DOHH2 (cell line): ENCODE data around the gene ZSCAN30.
A peak's percentile ranks its signal among the peaks of the same experiment; 100 is the strongest.

Source experiments
- H3F3A ChIP-seq: fragments of 200-600 bp; sonication (generic), shearing (Covaris generic); 2 replicates; pipeline ENCODE4 v1.6.0; 2016; ENCODE audit warnings: antibody characterized with exemption, mild to moderate bottlenecking; ENCODE audit not compliant: control insufficient read depth, insufficient read depth
- H3K27ac ChIP-seq: fragments of 200-600 bp; sonication (generic); 2 replicates; pipeline ENCODE4 v1.5.1; 2014; ENCODE audit warnings: low read depth, mild to moderate bottlenecking, low read length, moderate library complexity
- H3K27me3 ChIP-seq: fragments of 200-600 bp; sonication (generic); 2 replicates; pipeline ENCODE4 v1.6.1; 2014; ENCODE audit warnings: mild to moderate bottlenecking, low read length, mixed read lengths; ENCODE audit not compliant: control insufficient read depth
- H3K36me3 ChIP-seq: fragments of 200-600 bp; sonication (generic); 2 replicates; pipeline ENCODE4 v1.6.1; 2014; ENCODE audit warnings: mild to moderate bottlenecking, low read length, moderate library complexity, mixed read lengths; ENCODE audit not compliant: control insufficient read depth
- H3K4me1 ChIP-seq: fragments of 200-600 bp; sonication (generic); 2 replicates; pipeline ENCODE4 v1.6.1; 2014; ENCODE audit warnings: mild to moderate bottlenecking, low read length, mixed read lengths; ENCODE audit not compliant: control insufficient read depth
- H3K4me2 ChIP-seq: fragments of 200-600 bp; sonication (generic); 2 replicates; pipeline ENCODE4 v1.6.0; 2014; ENCODE audit warnings: mild to moderate bottlenecking, low read length, moderate library complexity
- H3K4me3 ChIP-seq: fragments of 200-600 bp; sonication (generic); 2 replicates; pipeline ENCODE4 v1.5.1; 2014; ENCODE audit warnings: mild to moderate bottlenecking, low read length, mixed read lengths
- H3K79me2 ChIP-seq: fragments of 200-600 bp; sonication (generic); 2 replicates; pipeline ENCODE4 v1.6.1; 2014; ENCODE audit warnings: mild to moderate bottlenecking, low read length, mixed read lengths; ENCODE audit not compliant: control insufficient read depth
- H3K9me2 ChIP-seq: fragments of 200-600 bp; sonication (generic); replicated peaks from 2 replicates; pipeline ENCODE4 v1.6.1; 2014; ENCODE audit warnings: mild to moderate bottlenecking, low read length, mixed read lengths; ENCODE audit not compliant: control insufficient read depth
- H3K9me3 ChIP-seq: fragments of 200-600 bp; sonication (generic); 2 replicates; pipeline ENCODE4 v1.6.1; 2014; ENCODE audit warnings: antibody characterized with exemption, low read length, mixed read lengths; ENCODE audit not compliant: control insufficient read depth, insufficient read depth
- H4K20me1 ChIP-seq: fragments of 200-600 bp; sonication (generic); 2 replicates; pipeline ENCODE4 v1.6.0; 2014; ENCODE audit warnings: low read depth, mild to moderate bottlenecking, antibody characterized with exemption, low read length, moderate library complexity; ENCODE audit not compliant: control insufficient read depth, insufficient read depth
- EZH2phosphoT487 ChIP-seq: fragments of 200-600 bp; sonication (generic); IDR thresholded peaks from 2 replicates; pipeline ENCODE4 v1.6.1; 2017; ENCODE audit warnings: borderline replicate concordance, mild to moderate bottlenecking, antibody characterized with exemption, low read length, moderate library complexity, mixed read lengths
- TF ChIP-seq, protein P1 (sequence below): fragments of 200-600 bp; sonication (generic); IDR thresholded peaks from one replicate; pipeline ENCODE4 v1.5.1; 2014; ENCODE audit warnings: antibody characterized with exemption, mild to moderate bottlenecking, low read depth, low read length; ENCODE audit not compliant: poor library complexity, severe bottlenecking

The ZSCAN30 gene

DNA sequence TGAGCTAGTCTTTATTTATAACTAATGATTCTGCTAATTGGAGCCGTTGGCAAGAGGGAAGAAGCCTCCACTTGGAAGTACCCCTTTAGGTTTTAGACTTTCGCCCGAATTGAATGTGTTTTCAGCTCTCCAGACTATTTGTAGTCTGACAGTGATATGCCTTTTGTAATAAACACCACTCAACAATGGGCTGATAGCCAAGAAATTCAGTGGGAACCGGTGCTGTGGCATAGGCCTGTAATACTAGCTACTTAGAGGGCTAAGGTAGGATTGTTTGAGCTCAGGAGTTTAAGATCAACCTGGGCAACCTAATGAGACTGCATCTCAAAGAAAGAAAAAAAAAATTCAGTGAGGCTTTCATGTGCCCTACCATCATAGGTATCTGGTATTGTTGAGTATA lies 13.6 kb upstream of the ZSCAN30 start:
- H3K79me2 ChIP-seq, result peaks cover 42% of the 10 kb centered on the region

DNA sequence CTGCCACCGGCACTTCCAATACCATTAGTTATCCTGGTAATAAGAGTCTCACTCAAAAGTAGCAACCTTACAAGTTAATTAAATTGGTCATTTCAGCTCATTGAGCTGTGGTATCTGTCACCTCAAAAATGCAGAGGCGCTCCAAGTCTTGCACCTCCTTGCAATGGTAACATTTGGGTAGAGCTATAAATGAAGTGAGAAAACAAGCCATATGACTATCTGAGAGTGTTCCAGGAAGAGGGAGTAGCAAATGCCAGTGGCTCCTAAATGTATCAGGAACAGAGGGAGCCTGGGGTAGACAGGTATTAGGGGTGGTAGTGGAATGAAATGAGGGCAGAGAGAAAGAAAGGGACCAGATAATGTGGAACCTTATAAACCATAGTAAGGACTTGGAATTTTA lies 6.0 kb upstream of the ZSCAN30 start:
- peaks cover 5% of the 10 kb centered on the region; the same call in 1 of the 2 replicates for H3K9me3 ChIP-seq
- no peaks in the 10 kb centered on the region for H3F3A ChIP-seq
- H4K20me1 ChIP-seq, result no peaks in the 10 kb centered on the region
- H3K4me1 ChIP-seq, result peaks cover 8% of the 10 kb centered on the region
- H3K79me2 ChIP-seq, result peaks cover 65% of the 10 kb centered on the region
- H3K36me3 ChIP-seq, result peaks cover 65% of the 10 kb centered on the region
- no peak overlapping the region for H3K4me3 ChIP-seq
- H3K4me2 ChIP-seq, result no peak overlapping the region
- H3K9me2 ChIP-seq, result no peaks in the 10 kb centered on the region
- TF ChIP-seq, protein P1, sequence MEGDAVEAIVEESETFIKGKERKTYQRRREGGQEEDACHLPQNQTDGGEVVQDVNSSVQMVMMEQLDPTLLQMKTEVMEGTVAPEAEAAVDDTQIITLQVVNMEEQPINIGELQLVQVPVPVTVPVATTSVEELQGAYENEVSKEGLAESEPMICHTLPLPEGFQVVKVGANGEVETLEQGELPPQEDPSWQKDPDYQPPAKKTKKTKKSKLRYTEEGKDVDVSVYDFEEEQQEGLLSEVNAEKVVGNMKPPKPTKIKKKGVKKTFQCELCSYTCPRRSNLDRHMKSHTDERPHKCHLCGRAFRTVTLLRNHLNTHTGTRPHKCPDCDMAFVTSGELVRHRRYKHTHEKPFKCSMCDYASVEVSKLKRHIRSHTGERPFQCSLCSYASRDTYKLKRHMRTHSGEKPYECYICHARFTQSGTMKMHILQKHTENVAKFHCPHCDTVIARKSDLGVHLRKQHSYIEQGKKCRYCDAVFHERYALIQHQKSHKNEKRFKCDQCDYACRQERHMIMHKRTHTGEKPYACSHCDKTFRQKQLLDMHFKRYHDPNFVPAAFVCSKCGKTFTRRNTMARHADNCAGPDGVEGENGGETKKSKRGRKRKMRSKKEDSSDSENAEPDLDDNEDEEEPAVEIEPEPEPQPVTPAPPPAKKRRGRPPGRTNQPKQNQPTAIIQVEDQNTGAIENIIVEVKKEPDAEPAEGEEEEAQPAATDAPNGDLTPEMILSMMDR, result no peak
- no peak for TF ChIP-seq EZH2phosphoT487
- no peaks in the 10 kb centered on the region for H3K27me3 ChIP-seq
- no peak overlapping the region for H3K27ac ChIP-seq

More for the DNA sequence above, 13.6 kb upstream of the ZSCAN30 start:
- Histone ChIP-seq H3K4me1 (no peaks in the 10 kb centered on the region), H3K36me3 (peaks cover 83% of the 10 kb centered on the region), H3K27me3 (no peaks in the 10 kb centered on the region), H3K9me2 (no peaks in the 10 kb centered on the region), H3K9me3 (peaks cover 54% of the 10 kb centered on the region), H3F3A (no peaks in the 10 kb centered on the region), H3K4me3 (no peak overlapping the region), H4K20me1 (no peaks in the 10 kb centered on the region), H3K4me2 (no peak overlapping the region), H3K27ac (no peak overlapping the region)
- TF ChIP-seq EZH2phosphoT487, result no peak
- TF ChIP-seq, protein P1, result no peak

- TF ChIP-seq, protein P1, result no peak
- no peak for TF ChIP-seq EZH2phosphoT487
- H4K20me1 ChIP-seq, result no peaks in the 10 kb centered on the region
- peaks cover 73% of the 10 kb centered on the region for H3K79me2 ChIP-seq
- H3K4me1 ChIP-seq, result peaks cover 27% of the 10 kb centered on the region
- no peaks in the 10 kb centered on the region for H3K27me3 ChIP-seq
- peaks cover 41% of the 10 kb centered on the region for H3K36me3 ChIP-seq
- no peaks in the 10 kb centered on the region for H3F3A ChIP-seq
- peak overlapping the region; percentile 97 for H3K4me3 ChIP-seq
- H3K9me3 ChIP-seq, result peaks cover under 1% of the 10 kb centered on the region; the same call in 1 of the 2 replicates
- H3K27ac ChIP-seq, result no peak overlapping the region
- no peaks in the 10 kb centered on the region for H3K9me2 ChIP-seq
- H3K4me2 ChIP-seq, result peak overlapping the region; percentile 69
Observed at GRCh38 chr18:35291166-35291565, 1.1 kb upstream of the ZSCAN30 start.
